HS-27A (cell line): ENCODE measurements around the gene CD248.
"Not testable (repeated sequence)": the region's sequence is repeated elsewhere in the genome, so short reads cannot be mapped to it uniquely, and the experiment has no call there.

Source experiments
- DNase-seq: peaks from one replicate; pipeline ENCODE4 v3.0.0-alpha.2; 2012; ENCODE audit warnings: low read depth, missing footprints

The CD248 gene

DNA sequence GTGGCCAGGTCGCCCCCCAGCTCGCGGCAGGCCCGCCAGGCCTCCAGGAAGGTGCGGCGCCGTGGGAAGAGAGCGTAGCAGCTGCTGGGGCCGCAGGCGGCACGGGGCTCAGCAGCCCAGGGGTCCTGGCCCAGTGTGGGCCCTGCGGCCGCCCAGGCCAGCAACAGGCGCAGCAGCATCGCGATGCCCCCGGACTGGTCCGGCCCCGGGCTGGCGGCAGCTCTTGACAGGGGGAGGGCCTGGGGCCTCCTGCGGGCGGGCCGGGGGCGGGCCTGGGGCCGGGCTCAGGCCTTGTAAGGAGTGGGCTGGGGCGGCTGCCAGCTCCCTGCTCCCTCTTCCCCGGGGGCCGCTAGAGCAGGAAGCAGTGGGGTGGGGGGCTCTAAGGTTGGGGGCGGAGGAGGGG lies at the start of gene CD248:
CD248 (minus strand) TSS at position 196 of the 403 bp plus-strand sequence; CDS start at position 179, 17 bp downstream.
- no peak for DNase-seq

DNA sequence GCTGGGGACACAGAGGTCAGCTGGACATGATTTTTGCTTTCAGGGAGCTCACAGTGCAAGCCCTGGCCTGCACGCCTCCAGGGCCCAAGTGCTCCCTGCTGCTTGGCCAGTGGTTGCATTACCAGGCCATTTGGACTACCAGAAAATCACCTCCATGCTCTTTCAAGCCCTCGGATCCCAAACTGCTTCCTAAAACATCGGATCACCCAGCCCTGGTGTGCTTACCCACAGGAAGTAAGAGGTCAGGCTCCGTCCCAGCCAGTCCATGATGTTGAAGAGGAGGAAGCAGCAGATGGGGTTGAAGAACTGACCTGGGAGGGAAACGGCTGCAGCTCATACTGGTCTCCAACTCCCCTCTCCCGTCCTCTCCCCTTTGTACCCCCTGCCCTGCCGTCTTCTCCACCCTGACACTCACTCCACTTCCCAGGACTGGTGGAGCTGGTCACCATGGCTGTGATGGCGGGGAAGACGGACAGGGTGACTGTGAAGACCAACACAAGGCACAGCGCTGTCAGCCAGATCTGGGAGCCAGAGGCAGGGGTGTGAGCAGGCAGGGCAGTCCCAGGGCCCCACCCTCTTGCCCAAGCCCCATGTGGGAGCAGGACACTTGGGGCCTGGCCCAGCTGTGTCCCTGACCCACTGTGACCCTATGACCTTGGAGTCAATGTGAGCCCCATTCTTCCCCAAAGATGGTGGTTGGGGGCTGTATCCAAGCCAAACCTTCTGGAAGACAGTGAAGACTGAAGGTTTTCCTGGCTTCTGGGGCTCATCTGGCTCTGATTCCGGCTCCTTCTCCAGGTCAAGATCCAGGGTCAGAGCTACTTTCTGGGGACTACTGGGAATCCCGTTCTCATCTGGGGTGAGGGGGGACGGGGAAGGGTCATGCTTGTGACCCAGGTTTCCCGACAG lies 49.1 kb upstream of the CD248 start:
- DNase-seq, result no peak

GRCh38 chr11:66365166-66365565 lies 48.3 kb upstream of the CD248 start:
- no peak for DNase-seq

DNA sequence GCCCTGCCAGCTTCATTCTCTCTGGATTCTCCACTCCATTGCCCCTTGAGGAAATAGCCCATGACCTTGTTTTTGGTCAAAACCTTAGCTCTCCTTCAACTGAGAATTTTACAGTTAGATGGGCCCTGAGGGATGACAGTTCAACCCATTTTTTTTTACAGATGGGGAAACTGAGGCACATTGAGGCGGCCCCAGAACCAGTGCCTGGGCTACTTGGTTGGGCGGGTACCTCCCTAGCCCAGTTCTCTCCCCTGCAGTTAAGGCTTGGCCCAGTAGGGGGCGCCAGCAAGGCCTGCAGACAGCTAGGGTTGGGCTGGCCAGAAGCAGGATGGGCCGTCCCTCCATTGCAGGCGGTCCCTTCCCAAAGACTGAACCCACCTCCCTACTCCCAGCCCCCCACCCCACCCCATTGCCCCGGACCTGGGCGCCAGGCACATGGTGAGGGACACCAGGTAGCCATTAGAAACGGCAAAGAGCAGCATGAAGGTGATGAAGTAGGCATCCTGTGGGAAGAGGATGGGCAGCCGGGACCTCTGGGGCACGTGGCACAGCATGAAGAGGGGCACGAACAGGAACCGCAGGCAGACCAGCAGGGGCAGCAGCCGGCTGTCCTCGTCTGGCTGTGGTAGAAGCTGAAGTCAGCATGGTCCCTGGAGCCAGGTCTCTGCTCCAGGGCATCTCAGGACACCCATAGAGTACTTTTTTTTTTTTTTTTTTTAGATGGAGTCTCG lies 47.1 kb upstream of the CD248 start:
- no peak for DNase-seq

DNA sequence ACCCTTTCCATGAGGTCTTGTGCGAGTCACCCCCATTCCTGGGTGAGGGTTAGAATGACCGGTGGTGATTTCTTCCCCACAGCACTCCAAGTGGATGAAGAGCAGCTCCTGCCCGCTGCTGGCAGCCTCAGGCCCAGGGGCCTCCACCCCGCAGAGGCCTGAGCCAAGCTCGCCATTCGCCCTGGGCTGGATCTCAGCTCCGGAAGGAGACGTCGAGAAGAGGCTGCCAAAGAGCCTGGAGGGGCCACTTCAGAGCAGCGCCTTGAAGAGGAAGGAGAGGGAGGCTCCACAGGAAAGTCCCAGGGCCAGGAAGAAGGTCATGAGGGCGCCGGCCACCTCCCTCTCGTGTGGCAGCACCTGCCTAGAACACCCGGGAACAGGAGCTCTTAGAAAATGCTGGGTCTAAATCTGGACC lies 46.4 kb upstream of the CD248 start:
- DNase-seq, result no peak

GRCh38 chr11:66362481-66363147 lies 45.8 kb upstream of the CD248 start:
- no peak for DNase-seq

GRCh38 chr11:66361502-66361941 lies 44.7 kb upstream of the CD248 start:
- no peak for DNase-seq

- no peak for DNase-seq
These were observed 43.7 kb upstream of the CD248 start for GRCh38 chr11:66360406-66361073.

DNA sequence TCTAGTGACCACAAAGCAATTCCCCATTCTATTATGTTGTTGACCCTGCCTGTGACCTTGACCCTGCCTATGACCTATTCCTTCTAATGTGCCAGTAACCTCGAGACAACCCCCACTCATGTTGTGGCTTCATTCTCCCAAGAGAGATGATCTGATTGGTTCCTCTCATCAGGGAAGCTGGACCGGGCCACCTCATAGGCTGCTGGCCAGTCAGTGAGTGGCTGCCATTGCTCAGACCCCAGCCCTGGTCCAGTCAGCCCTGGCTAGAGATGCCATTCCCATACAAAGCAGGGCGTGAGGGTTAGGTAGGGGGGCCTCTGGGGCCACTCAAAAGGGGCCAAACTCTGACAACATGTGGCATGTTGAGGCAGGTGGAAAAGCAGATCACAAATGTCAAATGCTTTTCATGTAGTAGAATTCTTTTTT lies 42.8 kb upstream of the CD248 start:
- DNase-seq, result no peak

- not testable (repeated sequence) for DNase-seq
These were observed 33.9 kb upstream of the CD248 start for GRCh38 chr11:66350560-66351235.

DNA sequence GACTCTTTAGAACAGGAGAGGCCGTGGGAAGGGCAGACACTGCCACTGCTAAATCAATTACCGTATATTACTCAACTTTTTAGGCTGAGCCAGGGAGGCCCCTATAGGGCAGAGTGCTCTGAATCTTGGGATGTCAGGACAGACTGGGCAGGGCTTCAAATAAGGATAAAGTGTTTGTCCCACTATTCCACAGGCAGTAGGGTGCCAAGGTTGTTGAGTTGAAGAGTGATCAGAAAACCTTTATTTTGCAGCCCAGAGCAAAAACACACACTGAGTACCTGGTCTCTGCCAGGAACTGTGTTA lies 32.2 kb upstream of the CD248 start:
- DNase-seq, result no peak

DNA sequence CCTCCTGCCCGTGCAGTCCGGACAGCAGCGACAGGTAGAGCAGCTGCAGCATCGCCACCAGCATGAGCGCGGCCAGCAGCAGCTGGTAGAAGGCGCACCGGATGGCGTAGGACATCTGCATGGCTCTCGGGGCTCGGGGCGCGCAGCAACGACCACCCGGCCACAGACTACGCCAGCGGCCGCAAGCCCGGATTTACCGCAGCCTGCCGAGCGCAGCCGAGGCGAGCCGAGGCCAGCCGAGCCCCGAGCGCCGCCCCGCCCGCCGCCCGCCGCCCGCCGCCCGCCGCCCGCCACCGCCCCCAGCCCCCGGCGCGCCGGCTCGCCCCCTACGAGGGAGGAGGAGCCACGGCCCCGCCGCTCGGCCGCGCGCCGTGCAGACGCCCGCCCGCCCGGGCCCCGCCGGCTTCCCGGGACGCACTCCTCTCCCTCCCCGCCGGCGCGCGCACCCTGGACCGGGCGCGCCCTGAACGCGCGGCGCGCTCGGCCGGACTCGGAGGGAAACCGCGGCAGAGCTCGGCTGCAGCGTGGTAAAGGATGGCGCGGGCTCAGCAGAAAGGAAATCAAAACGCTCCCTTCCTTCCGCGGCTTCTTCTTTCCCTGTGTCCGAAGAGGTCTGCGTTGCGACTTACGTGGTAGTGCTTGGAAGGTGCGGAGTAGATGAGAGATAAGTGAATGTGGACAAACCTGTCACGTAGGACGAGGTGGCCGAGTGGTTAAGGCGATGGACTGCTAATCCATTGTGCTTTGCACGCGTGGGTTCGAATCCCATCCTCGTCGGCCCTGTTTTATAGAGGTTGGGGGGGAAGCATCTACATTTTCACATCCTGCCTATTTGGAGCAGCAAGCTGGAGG lies 30.8 kb upstream of the CD248 start, which contains the start of gene B4GAT1:
B4GAT1 (minus strand) TSS at position 205 of the 852 bp plus-strand sequence; CDS start at position 121, 84 bp downstream.
- DNase-seq, result peak; percentile 95

DNA sequence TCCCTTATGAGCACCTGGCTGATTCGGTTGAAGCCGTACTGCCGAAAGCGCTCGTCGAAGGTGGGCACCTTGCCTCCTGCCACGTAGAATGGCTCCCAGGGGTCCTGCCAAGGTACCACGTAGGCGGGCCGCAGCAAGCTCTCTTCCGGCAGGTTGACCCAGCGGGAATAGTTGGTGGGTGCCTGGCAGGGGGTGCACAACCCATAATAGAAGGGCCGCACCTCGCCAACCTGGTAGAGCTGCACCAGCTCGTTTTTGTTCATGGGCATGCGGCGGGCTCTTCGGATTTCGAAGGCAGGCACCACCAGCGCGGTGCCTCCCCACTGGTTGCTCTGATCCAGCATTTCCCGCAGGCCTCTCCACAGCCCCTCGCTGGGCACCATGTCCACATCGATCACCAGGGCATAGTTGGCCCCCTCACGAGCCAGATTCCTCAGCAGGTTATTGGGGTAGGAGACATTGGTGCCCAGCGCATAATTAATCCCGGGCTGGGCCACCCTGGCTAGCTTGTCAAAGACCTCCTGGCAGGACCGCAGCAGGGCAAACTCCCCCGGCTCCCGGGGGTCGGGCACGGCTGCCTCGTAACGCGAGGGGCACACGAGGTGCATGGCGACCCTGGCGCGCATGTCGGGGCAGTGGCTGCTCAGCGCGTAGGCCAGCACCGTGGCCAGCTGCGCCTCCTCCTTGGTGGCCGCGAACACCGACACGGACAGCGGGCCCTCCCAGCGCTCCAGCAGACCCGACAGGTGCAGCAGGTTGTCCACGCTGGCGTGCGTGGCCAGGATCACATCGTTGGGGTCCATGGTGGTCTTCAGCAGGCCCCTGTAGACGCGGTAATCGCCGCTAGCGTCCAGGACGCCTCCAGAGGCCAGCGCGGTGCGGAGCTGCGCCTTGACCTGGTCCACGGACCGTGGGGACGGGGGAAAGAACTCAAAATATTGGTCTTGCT lies 29.9 kb upstream of the CD248 start:
- no peak for DNase-seq

- no peak for DNase-seq
These were observed 28.4 kb upstream of the CD248 start for GRCh38 chr11:66345316-66345649.

DNA sequence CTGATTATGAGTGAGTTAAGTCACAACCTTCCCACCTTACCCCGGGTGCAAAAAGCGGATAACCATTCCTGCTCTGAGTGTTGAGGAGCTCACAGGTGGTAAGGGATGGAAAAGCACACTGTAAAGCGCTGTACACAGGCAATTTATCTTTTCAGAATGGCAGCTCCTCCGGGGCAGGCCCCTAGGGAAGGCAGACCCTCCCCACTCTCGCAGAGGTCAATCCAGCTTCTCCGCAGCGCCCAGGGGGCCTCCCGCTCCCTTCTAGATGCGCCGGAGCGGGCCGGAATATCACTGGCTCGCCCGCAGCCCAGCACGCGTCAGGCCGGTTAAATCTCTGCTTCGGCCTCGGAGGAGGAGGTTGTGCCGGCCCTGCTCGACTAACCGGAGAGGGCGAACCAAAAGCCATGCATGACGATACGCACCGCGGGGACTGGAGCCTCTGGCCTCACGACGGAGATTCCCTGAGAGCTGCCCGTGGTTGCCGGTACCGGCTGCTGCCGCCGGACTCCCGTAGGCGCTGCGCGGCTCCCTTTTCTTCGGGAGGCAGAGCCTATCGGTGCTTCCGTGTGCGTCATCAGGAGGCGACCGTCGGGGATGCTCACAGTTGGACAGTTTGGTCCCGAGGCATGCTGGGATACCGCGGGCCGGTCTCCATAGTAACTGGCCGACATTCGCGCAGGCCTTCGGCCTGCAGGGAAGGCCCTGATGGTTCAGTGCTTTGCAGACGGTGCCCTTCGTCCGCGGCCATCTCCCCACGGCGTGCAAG lies 27.9 kb upstream of the CD248 start, which contains the start of gene BRMS1:
BRMS1 (minus strand) TSS at position 555 of the 766 bp plus-strand sequence. CDS start 2,870 bp downstream, outside the sequence.
- DNase-seq, result peak; percentile 88

DNA sequence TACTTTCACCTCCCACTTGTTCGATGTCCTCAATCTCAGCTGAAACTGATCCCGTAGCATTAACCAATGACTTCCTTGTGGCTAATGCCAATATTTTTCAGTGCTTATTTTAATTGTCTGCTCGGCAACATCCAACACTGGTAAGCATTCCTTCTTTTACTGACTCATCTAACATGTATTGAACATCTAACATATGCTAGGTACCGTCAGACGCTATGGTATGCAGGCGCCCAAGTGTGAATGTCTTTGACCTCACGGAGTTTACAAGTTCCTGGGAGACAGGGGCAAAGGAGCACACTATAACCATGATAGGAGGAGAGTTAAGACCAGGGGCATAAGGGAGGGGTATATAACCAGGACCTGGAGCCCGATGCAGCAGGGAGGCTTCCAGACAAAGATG lies 26.3 kb upstream of the CD248 start:
- no peak for DNase-seq

GRCh38 chr11:66341502-66342126 lies 24.8 kb upstream of the CD248 start:
- DNase-seq, result no peak
